Mesenchymal stem cell (in vitro differentiated cells and primary cell): Measurements from ENCODE around the gene IGF2BP2.
A peak's percentile ranks its signal among the peaks of the same experiment; 100 is the strongest.
"Not testable (repeated sequence)": the region's sequence is repeated elsewhere in the genome, so short reads cannot be mapped to it uniquely, and the experiment has no call there.

Experiments used
- DNase-seq: peaks from one replicate; pipeline ENCODE4 v3.0.0-alpha.2; 2013
- H2AFZ ChIP-seq: one replicate; pipeline ENCODE4 v1.6.1; 2013; ENCODE audit warnings: low read depth, mild to moderate bottlenecking, control low read depth, inconsistent platforms, low read length, moderate library complexity
- H2AK5ac ChIP-seq: 2 replicates; pipeline ENCODE4 v1.6.1; 2013; ENCODE audit warnings: low read length, moderate library complexity, mild to moderate bottlenecking, inconsistent platforms; ENCODE audit not compliant: severe bottlenecking
- H2BK120ac ChIP-seq: one replicate; pipeline ENCODE4 v1.6.1; 2013; ENCODE audit warnings: low read depth, mild to moderate bottlenecking, inconsistent platforms, low read length, moderate library complexity
- H2BK12ac ChIP-seq, 2 experiments: one replicate each; pipeline ENCODE4 v1.6.1; 2013; ENCODE audit warnings: inconsistent platforms in 2 of 2, low read length in 2 of 2, mild to moderate bottlenecking in 2 of 2, moderate library complexity in 2 of 2, control low read depth in 1 of 2
- H2BK15ac ChIP-seq: one replicate; pipeline ENCODE4 v1.6.1; 2013; ENCODE audit warnings: mild to moderate bottlenecking, low read depth, inconsistent platforms; ENCODE audit not compliant: poor library complexity, severe bottlenecking
- H2BK5ac ChIP-seq: 2 replicates; pipeline ENCODE4 v1.6.1; 2013; ENCODE audit warnings: low read depth, mild to moderate bottlenecking, low read length, control low read depth, inconsistent platforms; ENCODE audit not compliant: poor library complexity, severe bottlenecking
- H3K14ac ChIP-seq, 2 experiments: one replicate each; pipeline ENCODE4 v1.6.1; 2013; ENCODE audit warnings: inconsistent platforms in 2 of 2, low read length in 2 of 2, control low read depth in 1 of 2, mild to moderate bottlenecking in 1 of 2, moderate library complexity in 1 of 2
- H3K18ac ChIP-seq, 2 experiments: one replicate each; pipeline ENCODE4 v1.6.1; 2013; ENCODE audit warnings: inconsistent platforms in 2 of 2, low read length in 2 of 2, control low read depth in 1 of 2, low read depth in 1 of 2, mild to moderate bottlenecking in 1 of 2
- H3K23ac ChIP-seq, 2 experiments: one replicate each; pipeline ENCODE4 v1.6.1; 2013; ENCODE audit warnings: inconsistent platforms in 2 of 2, low read length in 2 of 2, mild to moderate bottlenecking in 2 of 2, moderate library complexity in 2 of 2, control low read depth in 1 of 2
- H3K27ac ChIP-seq: 2 replicates; pipeline ENCODE4 v1.5.1; 2013; ENCODE audit warnings: mild to moderate bottlenecking, moderate library complexity, low read length, control low read depth, inconsistent platforms; ENCODE audit not compliant: poor library complexity, severe bottlenecking
- H3K27me3 ChIP-seq, 2 experiments: 2 replicates each; pipeline versions ENCODE4 v1.6.1 to v1.7.0; 2013; ENCODE audit warnings: low read length in 2 of 2, mild to moderate bottlenecking in 2 of 2, moderate library complexity in 2 of 2, control low read depth in 1 of 2, inconsistent platforms in 1 of 2; ENCODE audit not compliant: control insufficient read depth in 1 of 2, insufficient read depth in 1 of 2
- H3K36me3 ChIP-seq, 2 experiments: 2 replicates each; pipeline versions ENCODE4 v1.6.1 to v1.7.0; 2013; ENCODE audit warnings: low read length in 2 of 2, control low read depth in 1 of 2, inconsistent platforms in 1 of 2, low read depth in 1 of 2, mild to moderate bottlenecking in 1 of 2; ENCODE audit not compliant: insufficient read depth in 2 of 2, control insufficient read depth in 1 of 2
- H3K4ac ChIP-seq, 2 experiments: one replicate each; pipeline ENCODE4 v1.6.1; 2013; ENCODE audit warnings: inconsistent platforms in 2 of 2, low read length in 2 of 2, mild to moderate bottlenecking in 2 of 2, moderate library complexity in 2 of 2, control low read depth in 1 of 2, low read depth in 1 of 2
- H3K4me1 ChIP-seq: 2 replicates; pipeline ENCODE4 v1.6.1; 2013; ENCODE audit warnings: low read depth, low read length, control low read depth; ENCODE audit not compliant: control insufficient read depth, insufficient read depth
- H3K4me2 ChIP-seq: 2 replicates; pipeline ENCODE4 v1.6.1; 2013; ENCODE audit warnings: low read length, mild to moderate bottlenecking, inconsistent platforms; ENCODE audit not compliant: poor library complexity, severe bottlenecking
- H3K4me3 ChIP-seq, 2 experiments: 2 replicates each; pipeline versions ENCODE4 v1.5.1 to v1.7.0; 2013; ENCODE audit warnings: low read length in 2 of 2, mild to moderate bottlenecking in 2 of 2, control low read depth in 1 of 2, low read depth in 1 of 2; ENCODE audit not compliant: insufficient read depth in 1 of 2
- H3K79me1 ChIP-seq: replicated peaks from 2 replicates; pipeline ENCODE4 v1.6.1; 2013; ENCODE audit warnings: mild to moderate bottlenecking, control low read depth, low read length, inconsistent platforms; ENCODE audit not compliant: poor library complexity, severe bottlenecking
- H3K9ac ChIP-seq: 2 replicates; pipeline ENCODE4 v1.7.0; 2013; ENCODE audit warnings: mild to moderate bottlenecking, low read length, moderate library complexity
- H3K9me3 ChIP-seq: 2 replicates; pipeline ENCODE4 v1.7.0; 2013; ENCODE audit warnings: mild to moderate bottlenecking, low read length; ENCODE audit not compliant: control insufficient read depth
- H4K8ac ChIP-seq: one replicate; pipeline ENCODE4 v1.6.1; 2013; ENCODE audit warnings: inconsistent platforms, mild to moderate bottlenecking, low read length, moderate library complexity
- H4K91ac ChIP-seq: one replicate; pipeline ENCODE4 v1.6.1; 2013; ENCODE audit warnings: mild to moderate bottlenecking, low read length, inconsistent platforms
- WGBS: methylation state at CpG from one replicate; pipeline ENCODE4 v1.1.7; 2013; ENCODE audit warnings: mixed read lengths; 5-methylcytosine and 5-hydroxymethylcytosine counted together

The IGF2BP2 gene

GRCh38 chr3:185699927-185700326 lies 124.9 kb downstream of the IGF2BP2 start:
- H3K9ac ChIP-seq: no peak overlapping the region
- H3K23ac ChIP-seq: no peak overlapping the region
- H4K91ac ChIP-seq: no peak overlapping the region
- no peak overlapping the region for H2AFZ ChIP-seq
- H3K4ac ChIP-seq: no peak overlapping the region
- H3K36me3 ChIP-seq: no peaks in the 10 kb centered on the region
- H3K18ac ChIP-seq: no peak overlapping the region
- H2BK12ac ChIP-seq: no peak overlapping the region
- H2BK5ac ChIP-seq: no peak overlapping the region
- H2BK120ac ChIP-seq: no peak overlapping the region
- no peak for DNase-seq
- no peak overlapping the region for H3K4me3 ChIP-seq
- H2BK15ac ChIP-seq: no peak overlapping the region
- no peak overlapping the region for H4K8ac ChIP-seq
- H3K14ac ChIP-seq: no peak overlapping the region
- no peaks in the 10 kb centered on the region for H3K27me3 ChIP-seq
- no peak overlapping the region for H3K4me2 ChIP-seq
- WGBS: 100% methylated on average over 2 of the region's 2 CpGs
- no peaks in the 10 kb centered on the region for H3K9me3 ChIP-seq
- H3K27ac ChIP-seq: no peak overlapping the region
- H3K4me1 ChIP-seq: peaks cover 14% of the 10 kb centered on the region
- H2AK5ac ChIP-seq: no peak overlapping the region
- H3K79me1 ChIP-seq: peaks cover 17% of the 10 kb centered on the region

GRCh38 chr3:185697228-185697627 lies 127.6 kb downstream of the IGF2BP2 start:
- H3K27me3 ChIP-seq, H3K14ac ChIP-seq, H3K18ac ChIP-seq, H3K4me3 ChIP-seq, H3K4ac ChIP-seq, H4K8ac ChIP-seq, H2BK15ac ChIP-seq, H3K4me1 ChIP-seq, H3K27ac ChIP-seq, H2AFZ ChIP-seq, DNase-seq, H2BK12ac ChIP-seq, H4K91ac ChIP-seq, H3K23ac ChIP-seq, H3K36me3 ChIP-seq, H3K4me2 ChIP-seq, H3K9me3 ChIP-seq, H2AK5ac ChIP-seq, H2BK120ac ChIP-seq, H3K9ac ChIP-seq, H2BK5ac ChIP-seq: not testable (repeated sequence)
- peaks cover 16% of the 10 kb centered on the region for H3K79me1 ChIP-seq
- WGBS: 98% methylated on average over 3 of the region's 7 CpGs

GRCh38 chr3:185696039-185696438 lies 128.8 kb downstream of the IGF2BP2 start:
- no peak overlapping the region for H2BK120ac ChIP-seq
- H3K14ac ChIP-seq: no peak overlapping the region
- no peaks in the 10 kb centered on the region for H3K27me3 ChIP-seq
- no peak overlapping the region for H4K8ac ChIP-seq
- H2BK15ac ChIP-seq: no peak overlapping the region
- no peak for DNase-seq
- WGBS: 88% methylated on average over 5 of the region's 6 CpGs
- H2AFZ ChIP-seq: no peak overlapping the region
- H3K79me1 ChIP-seq: peaks cover 17% of the 10 kb centered on the region
- no peak overlapping the region for H3K27ac ChIP-seq
- no peak overlapping the region for H3K4me2 ChIP-seq
- peaks cover 4% of the 10 kb centered on the region for H3K4me1 ChIP-seq
- H3K18ac ChIP-seq: no peak overlapping the region
- H2AK5ac ChIP-seq: no peak overlapping the region
- no peaks in the 10 kb centered on the region for H3K9me3 ChIP-seq
- no peak overlapping the region for H3K4ac ChIP-seq
- H3K36me3 ChIP-seq: peaks cover 9 to 13% of the 10 kb centered on the region in 2 experiments
- H4K91ac ChIP-seq: no peak overlapping the region
- H2BK12ac ChIP-seq: no peak overlapping the region
- no peak overlapping the region for H3K4me3 ChIP-seq
- no peak overlapping the region for H3K9ac ChIP-seq
- H2BK5ac ChIP-seq: no peak overlapping the region
- H3K23ac ChIP-seq: no peak overlapping the region

- peaks cover 7% of the 10 kb centered on the region for H3K4me1 ChIP-seq
- peaks cover 18% of the 10 kb centered on the region for H3K79me1 ChIP-seq
- no peaks in the 10 kb centered on the region for H3K27me3 ChIP-seq
- H4K91ac ChIP-seq: no peak overlapping the region
- no peak overlapping the region for H4K8ac ChIP-seq
- no peaks in the 10 kb centered on the region for H3K9me3 ChIP-seq
- WGBS: 73% methylated on average over 4 of the region's 4 CpGs
- H3K4me3 ChIP-seq: no peak overlapping the region
- peak overlapping the region; percentile 18 for H3K27ac ChIP-seq
- H3K36me3 ChIP-seq: peaks cover 13 to 19% of the 10 kb centered on the region in 2 experiments
- H3K4me2 ChIP-seq: no peak overlapping the region
- no peak overlapping the region for H2BK12ac ChIP-seq
- no peak overlapping the region for H2AK5ac ChIP-seq
- H3K14ac ChIP-seq: no peak overlapping the region
- peak overlapping the region in 1 of 2 experiments; percentile 57 for H3K4ac ChIP-seq
- H2AFZ ChIP-seq: no peak overlapping the region
- no peak overlapping the region for H2BK120ac ChIP-seq
- no peak overlapping the region for H3K18ac ChIP-seq
- H3K23ac ChIP-seq: no peak overlapping the region
- H2BK5ac ChIP-seq: no peak overlapping the region
- H2BK15ac ChIP-seq: no peak overlapping the region
- DNase-seq: peak; percentile 48
- H3K9ac ChIP-seq: peak overlapping the region; percentile 33
Observed at GRCh38 chr3:185693985-185694653, 130.7 kb downstream of the IGF2BP2 start.
